ENCODE measurements around the gene KCNJ1.

The KCNJ1 gene

DNA sequence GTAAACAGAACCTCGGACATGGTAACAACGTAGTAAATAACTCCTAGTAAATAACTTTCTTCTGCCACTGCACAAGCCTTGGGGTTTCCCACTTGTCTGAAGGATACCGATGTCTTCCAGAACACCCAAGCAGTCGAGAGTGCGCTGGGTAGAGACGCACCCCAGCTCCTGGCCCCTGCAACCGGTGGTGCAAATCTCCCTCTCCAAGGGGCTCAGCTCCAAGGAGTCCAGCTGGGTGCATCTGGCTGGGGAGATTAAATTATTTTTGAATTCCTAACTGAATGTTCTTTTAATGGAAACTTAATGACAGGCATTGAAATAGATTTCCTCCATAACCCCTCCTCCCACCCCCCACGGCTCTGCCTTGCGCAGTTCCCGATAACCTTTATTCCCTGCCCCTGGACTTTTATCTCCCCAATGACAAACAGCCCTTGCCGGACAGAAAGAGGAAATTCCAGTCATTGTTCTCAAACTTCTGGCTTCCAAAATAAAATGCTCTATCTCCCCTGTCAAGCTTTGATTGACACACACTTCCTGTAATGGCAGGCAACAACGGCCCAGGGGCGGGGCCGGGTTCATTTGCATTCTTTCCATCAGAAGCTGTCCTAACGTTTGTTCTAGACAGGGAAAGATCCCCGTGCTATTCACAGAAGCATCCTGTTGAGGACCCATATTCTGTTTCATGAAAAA lies 31.2 kb downstream of the KCNJ1 start:
- no peak for DNase-seq
- in situ Hi-C loops (cut with HindIII; ENCODE audit: low pct_ligation_motif_present, low pct_unique_long_range_greater_than_20kb, low sequenced_read_pairs): no loop called here

DNA sequence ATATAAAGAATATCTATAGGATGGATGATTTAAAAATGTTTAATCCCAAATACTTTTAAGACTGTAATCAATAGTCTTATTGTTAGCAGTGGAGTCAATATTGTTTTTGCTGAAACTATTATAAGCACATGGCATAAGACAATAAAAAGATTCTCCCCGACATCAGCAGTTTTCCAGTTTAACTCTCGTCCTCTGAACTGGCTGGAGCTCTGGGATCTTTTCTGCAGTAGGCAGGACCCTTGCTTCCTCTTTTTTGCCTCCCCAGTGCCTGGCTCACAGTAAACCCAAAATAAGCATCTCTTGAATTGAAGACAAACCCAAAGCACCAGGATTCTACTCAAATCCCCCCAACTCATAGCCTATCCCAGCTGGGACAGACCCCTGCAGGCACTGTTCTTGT lies 32.9 kb downstream of the KCNJ1 start:
- no peak for DNase-seq
- in situ Hi-C loops (cut with HindIII; ENCODE audit: low pct_ligation_motif_present, low pct_unique_long_range_greater_than_20kb, low sequenced_read_pairs): no loop called here

DNA sequence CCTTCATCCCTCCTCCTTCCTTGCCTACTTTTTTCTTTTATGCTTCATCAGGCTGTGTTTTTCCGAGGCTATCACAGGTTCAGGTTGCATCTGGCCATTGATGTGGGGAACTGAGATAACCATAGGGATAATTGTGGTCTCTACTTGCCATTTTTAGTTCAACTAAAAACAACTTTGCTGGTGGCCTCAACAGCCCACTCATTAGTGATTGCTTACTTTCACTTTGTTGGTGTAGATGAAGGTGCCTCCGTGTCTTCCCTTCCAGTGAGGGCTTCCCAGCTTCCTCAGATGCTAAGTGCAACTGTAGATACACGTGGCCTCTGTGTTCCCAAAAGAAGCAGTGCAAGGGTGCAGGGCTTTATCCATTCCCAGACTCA lies 35.0 kb downstream of the KCNJ1 start:
- in situ Hi-C loops (cut with HindIII; ENCODE audit: low pct_ligation_motif_present, low pct_unique_long_range_greater_than_20kb, low sequenced_read_pairs): no loop called here
- DNase-seq: no peak

DNA sequence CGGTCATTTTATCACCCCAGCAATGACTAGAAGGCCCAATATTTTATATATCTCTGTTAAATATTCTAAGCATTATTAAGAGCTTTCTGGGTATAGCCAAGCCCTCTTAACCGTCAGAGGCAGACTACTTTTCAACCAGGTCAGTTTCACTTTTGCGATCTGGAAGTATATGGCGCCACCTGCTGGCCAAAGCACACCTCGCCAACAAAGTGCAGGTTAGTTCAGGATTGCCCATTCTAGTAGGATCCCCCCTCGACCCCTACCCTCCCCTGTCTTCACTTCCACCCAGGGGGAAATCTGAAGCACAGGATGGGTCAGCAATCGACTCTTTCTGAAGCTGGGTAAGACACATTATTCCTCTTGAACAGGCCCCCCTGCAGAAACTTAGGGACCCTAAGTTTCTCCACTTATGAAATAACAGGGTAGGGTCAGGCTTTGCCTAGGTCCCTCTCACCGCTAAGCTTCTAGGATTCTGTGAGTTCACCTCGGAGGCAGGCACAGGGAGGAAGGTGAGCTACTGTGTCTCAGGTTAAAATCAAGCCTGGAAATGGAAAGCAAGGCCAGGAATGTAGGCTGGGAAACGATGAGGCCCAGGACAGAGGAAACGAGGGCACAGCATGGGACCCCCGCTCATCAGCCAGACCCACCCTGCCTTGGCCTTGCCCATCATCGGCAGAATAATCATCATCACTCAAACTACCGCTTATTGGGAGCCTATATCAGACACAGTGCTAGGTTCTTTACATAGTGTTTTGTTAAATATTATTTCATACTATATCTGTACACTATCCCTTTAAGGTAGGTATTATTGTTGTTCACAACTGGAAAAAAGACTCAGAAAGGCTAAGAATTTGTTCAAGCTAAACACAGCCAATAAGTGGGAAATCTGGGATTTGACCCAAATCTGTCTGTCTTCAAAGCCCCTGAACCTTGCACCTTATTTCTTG lies 35.6 kb downstream of the KCNJ1 start:
- in situ Hi-C loops (cut with HindIII; ENCODE audit: low pct_ligation_motif_present, low pct_unique_long_range_greater_than_20kb, low sequenced_read_pairs): no loop called here
- DNase-seq: peak; percentile 72

DNA sequence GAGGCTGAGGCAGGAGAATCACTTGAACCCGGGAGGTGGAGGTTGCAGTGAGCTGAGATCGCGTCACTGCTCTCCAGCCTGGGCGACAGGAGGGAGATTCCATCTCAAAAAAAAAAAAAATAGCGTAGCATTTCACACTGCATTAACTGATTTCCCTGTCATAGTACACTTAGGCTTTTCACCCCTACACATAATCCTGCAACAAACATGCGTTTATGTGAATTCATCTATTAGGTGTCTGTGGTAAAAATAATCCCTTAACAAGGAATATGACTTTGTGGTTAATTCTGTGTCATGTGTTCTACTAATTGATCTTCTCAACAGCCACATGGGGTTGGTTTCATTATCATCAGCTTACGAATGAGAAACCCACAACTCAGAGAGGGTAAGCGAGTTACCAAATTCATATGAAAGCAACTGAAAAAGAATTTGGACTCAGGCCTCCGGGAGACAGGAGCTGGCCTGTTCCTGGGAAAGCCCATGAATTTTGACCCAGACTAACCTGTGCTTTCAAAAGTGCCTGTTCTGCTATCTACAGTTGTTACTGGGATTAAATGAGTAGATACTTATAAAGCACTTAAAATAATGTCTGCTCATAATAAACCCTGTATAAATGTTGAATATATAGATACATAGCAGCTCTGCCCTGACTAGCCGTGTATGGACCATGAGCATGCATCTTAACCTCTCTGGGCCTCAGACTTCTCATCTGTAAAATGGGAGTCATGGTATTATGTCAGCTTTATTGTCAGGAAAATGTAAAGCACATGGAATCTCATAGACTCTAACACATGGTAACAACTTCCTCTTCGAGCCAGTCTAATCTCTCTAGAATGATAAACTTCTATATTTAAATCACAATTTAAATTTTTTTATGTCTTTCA lies 36.6 kb downstream of the KCNJ1 start:
- in situ Hi-C loops (cut with HindIII; ENCODE audit: low pct_ligation_motif_present, low pct_unique_long_range_greater_than_20kb, low sequenced_read_pairs): no loop called here
- DNase-seq: no peak

DNA sequence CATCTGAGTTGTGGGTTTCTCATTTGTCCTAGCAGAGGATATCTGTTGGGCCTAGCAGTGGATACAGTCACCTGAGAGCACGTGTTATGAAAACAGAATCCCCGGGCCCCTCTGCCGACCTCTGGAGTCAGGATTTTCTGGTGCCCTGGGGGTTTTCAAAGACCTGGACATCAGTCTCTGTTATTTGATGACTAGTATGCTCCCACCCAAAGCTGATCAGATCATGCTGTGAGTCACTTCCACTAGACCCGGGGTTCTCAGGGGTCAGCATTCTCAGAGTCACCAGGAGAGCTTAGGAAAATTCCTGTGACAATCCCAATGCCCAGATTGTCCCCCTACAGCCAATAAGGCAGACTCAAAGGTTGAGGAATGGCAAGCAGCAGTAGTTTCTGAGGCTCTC lies 38.7 kb downstream of the KCNJ1 start:
- in situ Hi-C loops (cut with HindIII; ENCODE audit: low pct_ligation_motif_present, low pct_unique_long_range_greater_than_20kb, low sequenced_read_pairs): no loop called here
- DNase-seq: no peak

DNA sequence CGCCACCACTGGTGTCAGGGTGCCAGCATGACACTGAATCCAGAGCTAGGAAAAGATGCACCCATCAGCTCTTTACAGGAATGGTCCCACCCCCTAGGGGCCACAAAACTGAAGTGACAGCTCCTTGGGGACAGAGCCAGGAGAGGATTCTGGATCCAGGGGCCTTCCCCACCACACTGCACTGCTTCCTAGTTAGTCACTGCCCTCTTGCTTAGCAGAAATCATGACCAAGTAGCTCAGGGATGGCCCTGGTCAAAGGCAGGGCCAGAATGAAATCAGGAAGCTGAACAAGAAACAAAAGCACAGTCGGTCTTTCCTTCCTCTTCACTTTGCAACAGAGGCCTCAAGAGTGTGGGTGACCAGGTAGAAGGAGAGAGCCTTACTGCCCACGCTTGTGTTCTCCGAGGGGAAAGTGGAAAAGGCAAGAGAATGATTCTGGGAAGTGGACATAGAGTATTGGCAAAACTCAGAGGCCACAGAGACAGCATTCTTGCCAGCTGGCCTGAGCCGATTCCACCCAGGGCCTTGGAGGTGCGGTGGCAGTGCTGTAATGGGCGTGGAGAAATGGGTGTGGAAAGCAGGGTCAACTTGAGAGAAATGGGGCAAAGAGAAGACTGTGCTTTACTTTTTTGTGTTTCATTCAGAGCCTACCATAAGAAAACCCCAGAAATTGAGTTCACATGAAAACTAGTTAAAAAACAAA lies 39.8 kb downstream of the KCNJ1 start:
- DNase-seq: no peak
- in situ Hi-C loops (cut with HindIII; ENCODE audit: low pct_ligation_motif_present, low pct_unique_long_range_greater_than_20kb, low sequenced_read_pairs): no loop called here

DNA sequence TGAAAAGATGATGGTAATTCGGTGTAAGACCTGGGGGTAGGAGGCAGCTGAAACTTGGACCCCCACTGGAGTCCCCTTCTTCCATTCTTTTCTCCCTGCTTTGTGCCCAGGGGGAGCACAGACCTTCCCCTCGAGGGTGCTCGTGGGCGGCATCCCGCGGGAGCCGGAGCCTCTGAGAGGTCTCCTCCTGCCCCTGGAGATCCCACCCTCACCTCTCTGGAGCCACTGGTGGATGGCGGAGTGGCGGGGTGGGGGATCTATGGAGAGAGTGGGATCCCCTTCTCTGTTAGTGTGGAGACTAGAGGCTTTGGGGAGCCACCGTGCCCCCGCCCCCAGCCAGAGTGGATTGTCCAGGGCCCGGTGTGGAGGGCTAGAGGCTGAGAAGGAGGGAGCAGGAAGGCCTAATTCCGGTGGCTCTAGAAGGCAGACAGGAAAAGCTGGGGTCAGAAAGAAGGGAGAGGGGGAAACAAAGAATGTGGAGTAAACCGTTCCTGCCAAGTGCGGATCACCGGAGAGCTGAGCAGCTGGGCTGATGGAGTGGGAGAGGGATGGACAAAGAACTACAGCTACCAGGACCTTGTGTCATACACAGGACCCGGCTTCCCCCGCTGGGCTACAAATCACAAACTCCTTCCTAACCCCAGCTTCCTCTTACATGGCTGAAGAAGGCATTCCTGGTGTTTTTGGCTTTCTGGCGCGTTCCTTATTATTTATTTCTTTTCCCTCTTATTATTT lies 41.9 kb downstream of the KCNJ1 start:
- in situ Hi-C loops (cut with HindIII; ENCODE audit: low pct_ligation_motif_present, low pct_unique_long_range_greater_than_20kb, low sequenced_read_pairs): no loop called here
- no peak for DNase-seq

DNA sequence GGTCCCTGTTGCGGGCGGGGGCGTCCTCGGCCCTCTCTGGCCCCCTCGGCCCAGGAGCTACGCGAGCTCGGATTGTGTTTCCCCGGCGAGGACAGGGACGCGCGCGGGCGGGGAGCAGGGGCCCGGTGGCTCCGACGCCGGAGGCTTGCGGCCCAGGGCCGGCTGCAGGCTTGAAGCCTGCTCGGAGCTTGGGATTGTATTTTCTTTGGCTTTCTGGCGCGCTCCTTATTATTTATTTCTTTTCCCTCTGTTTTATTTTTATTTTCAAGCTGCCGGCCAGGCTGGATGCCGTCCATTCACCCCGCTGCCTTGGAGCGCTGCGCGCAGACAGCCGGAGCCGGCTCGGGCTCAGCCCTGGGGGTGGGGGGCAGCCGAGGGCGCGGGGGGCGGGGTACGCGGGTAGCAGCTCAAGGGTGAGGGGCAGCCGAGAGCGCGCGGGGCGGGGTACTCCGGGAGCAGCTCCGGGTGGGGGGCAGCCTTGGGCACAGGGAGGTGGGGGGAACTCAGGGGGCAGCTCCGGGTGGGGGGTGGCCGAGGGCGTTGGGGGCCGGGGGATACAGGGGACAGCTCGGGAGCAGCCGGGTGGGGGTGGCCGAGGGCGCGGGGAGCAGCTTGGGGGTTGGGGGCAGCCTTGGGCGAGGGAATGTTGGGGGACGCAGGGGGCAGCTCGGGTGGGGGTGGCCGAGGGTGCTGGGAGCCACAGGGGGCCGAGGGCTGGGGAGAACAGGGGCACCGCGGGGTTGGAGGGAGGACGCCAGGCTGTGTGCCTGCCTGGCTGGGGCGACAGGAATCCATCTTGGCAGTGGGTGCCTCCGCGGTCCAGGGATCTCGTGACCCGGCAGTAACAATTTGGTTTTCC lies 42.7 kb downstream of the KCNJ1 start:
- in situ Hi-C loops (cut with HindIII; ENCODE audit: low pct_ligation_motif_present, low pct_unique_long_range_greater_than_20kb, low sequenced_read_pairs): no loop called here
- DNase-seq: no peak

DNA sequence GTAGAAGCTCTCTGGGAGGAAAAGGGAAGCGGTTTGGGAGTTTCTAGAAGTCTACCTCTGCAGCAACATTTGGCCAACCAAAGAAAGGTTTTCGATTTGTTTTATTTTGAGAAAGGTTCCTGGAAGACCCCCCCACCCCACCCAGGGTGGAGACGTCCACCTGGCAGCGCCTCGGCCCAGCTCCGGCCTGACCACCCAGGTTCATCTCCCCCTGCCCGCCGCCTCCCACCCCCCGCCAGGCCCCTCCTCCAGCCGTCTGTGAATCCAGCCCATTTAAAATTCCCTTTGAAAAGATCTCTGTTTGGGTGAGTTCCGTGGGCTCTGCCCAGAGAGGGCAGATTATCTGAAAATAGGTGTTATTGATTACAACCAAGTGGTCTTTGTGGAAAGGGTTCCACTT lies 43.3 kb downstream of the KCNJ1 start:
- no peak for DNase-seq
- in situ Hi-C loops (cut with HindIII; ENCODE audit: low pct_ligation_motif_present, low pct_unique_long_range_greater_than_20kb, low sequenced_read_pairs): no loop called here

DNA sequence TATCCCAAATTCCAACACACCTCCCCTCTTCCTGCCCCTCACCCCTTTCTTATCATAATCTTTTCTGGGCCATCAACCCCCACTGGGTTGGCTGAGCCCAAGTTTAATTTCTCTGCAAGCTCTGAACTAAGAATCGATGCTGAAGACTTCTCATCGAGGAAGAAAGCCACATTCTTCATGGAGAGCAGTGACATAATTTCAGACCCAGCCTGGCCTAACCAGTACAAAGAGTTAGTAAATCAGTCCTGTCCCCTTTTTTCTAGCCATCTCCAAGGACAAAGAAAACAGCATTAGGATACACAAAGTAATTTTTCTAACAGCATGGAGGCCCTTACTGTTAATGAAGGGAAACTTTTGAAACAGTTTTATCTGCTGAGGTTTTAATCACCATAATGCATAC lies 45.0 kb downstream of the KCNJ1 start:
- no peak for DNase-seq
- in situ Hi-C loops (cut with HindIII; ENCODE audit: low pct_ligation_motif_present, low pct_unique_long_range_greater_than_20kb, low sequenced_read_pairs): no loop called here

DNA sequence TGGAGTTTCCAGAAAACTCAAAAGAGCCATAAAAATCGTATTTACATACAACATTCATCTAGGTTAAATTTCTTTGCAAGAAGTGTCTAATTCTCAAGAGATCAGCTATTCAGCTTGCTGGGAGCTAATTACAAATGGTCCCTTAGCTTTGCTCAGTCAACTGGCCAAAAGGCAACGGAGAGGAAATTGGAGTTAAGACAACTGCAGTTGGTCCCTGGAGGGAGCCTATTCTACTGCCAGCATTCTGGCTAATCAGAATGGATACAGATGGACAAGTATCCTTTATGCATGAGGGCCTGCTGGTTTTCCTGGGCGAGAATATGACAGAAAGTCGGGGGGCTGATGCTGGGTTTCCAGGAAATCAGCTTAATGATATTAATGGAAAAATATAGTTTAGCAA lies 45.5 kb downstream of the KCNJ1 start:
- DNase-seq: no peak
- in situ Hi-C loops (cut with HindIII; ENCODE audit: low pct_ligation_motif_present, low pct_unique_long_range_greater_than_20kb, low sequenced_read_pairs): no loop called here

DNA sequence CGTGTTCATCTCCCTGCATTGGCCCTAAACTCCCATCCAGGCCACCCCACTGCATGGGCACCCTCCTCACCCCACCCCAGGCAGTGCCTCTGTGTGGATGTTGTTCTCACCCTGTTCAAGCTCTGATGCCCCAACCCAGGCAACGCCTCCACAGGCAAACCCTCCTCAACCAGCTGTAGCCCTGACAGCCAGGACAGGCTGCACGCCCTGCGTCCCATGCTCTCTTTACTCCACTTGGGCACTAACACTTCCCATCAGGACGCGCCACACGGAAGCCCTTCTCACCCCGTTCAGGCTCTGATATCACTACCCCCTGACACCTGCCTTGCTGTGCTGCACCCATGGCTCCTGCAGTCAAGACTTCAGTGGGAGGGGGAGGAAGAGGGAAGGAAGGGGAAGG lies 47.9 kb downstream of the KCNJ1 start:
- in situ Hi-C loops (cut with HindIII; ENCODE audit: low pct_ligation_motif_present, low pct_unique_long_range_greater_than_20kb, low sequenced_read_pairs): no loop called here
- DNase-seq: no peak

DNA sequence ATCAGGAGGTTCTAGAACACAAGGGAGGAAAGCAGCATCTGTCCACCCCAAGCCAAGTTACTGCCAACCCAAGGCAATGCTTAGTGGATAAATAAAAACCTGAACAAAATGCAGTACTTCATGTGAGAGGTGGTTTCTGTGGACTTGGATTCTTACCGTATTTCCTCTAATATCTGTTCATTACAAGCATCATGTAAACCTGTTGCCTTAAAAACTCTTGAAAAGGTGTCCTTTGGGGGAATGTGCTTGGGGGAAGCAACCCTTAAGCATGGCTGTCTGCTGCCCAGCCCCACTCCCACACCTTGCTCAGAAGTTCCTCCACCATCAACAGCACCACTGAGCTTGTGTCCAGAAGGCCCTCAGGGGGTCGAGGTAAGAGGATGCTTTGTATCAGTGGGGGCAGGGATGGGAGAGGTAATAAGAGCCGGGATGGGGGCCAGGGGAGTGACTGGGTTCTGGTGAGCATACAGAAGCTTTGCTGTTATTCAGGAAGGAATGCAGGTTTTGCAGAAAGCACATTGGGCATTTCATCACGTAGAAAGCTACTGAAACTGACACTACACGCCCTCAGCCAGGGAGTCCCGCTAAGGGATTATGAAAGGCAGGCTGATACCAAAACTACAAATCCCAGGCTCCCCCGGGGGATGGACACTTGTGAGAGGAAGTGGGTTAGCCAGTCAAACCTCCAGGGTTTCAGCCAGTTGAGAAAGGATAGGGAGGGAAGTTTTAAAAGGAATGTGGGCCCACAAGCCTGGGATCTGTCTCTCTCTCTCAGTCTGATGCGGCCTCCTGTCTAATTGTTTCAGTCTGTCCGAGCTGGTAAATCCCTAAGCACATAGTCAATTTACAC lies 52.0 kb downstream of the KCNJ1 start:
- in situ Hi-C loops (cut with HindIII; ENCODE audit: low pct_ligation_motif_present, low pct_unique_long_range_greater_than_20kb, low sequenced_read_pairs): no loop called here
- DNase-seq: no peak

DNA sequence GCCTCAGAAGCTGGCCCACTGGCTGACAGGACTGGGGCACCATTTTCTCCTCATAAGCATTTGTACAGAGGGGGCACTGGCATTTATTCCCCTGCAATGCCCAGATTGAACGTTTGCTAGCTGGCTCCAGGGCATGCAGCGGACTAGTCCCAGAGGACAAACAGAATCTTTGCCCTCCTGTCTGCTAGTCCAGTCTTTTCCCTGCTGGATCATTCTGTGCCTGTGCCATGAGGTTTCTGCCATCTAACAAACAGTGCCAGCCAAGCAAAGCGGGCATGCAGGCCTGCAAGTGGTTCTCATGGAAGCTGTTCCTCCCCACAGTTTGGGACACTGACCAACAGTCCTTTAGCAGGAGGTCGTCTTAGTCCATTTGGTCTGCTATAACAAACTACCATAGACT lies 53.4 kb downstream of the KCNJ1 start:
- in situ Hi-C loops (cut with HindIII; ENCODE audit: low pct_ligation_motif_present, low pct_unique_long_range_greater_than_20kb, low sequenced_read_pairs): no loop called here
- DNase-seq: no peak

DNA sequence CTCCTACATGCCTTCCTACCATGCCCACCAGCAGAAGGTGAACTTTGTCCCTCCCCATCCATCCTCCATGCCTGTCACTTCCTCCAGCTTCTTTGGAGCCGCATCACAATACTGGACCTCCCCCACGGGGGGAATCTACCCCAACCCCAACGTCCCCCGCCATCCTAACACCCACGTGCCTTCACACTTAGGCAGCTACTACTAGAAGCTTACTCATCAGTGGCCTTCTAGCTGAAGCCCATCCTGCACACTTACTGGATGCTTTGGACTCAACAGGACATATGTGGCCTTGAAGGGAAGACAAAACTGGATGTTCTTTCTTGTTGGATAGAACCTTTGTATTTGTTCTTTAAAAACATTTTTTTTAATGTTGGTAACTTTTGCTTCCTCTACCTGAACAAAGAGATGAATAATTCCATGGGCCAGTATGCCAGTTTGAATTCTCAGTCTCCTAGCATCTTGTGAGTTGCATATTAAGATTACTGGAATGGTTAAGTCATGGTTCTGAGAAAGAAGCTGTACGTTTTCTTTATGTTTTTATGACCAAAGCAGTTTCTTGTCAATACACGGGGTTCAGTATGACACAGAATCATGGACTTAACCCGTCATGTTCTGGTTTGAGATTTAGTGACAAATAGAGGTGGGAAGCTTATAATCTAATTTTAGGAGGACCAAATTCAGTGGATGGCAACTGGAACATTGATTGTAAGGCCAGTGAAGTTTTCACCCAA lies 56.1 kb downstream of the KCNJ1 start:
- no peak for DNase-seq
- in situ Hi-C loops (cut with HindIII; ENCODE audit: low pct_ligation_motif_present, low pct_unique_long_range_greater_than_20kb, low sequenced_read_pairs): no loop called here
